KMS-11 (cell line): ENCODE measurements around the gene NACAD.

ENCODE experiments used
- H2AFZ ChIP-seq: fragments of 200-600 bp; sonication (generic); 2 replicates; pipeline ENCODE4 v1.6.1; 2016; ENCODE audit warnings: antibody characterized with exemption, mixed run types, low read depth
- H3K27ac ChIP-seq: fragments of 200-600 bp; sonication (generic); 2 replicates; pipeline ENCODE4 v1.6.1; 2016; ENCODE audit warnings: mild to moderate bottlenecking, mixed run types
- H3K27me3 ChIP-seq: fragments of 200-600 bp; sonication (generic); 2 replicates; pipeline ENCODE4 v1.6.1; 2017; ENCODE audit warnings: mild to moderate bottlenecking, low read depth, mixed run types, moderate library complexity; ENCODE audit not compliant: insufficient read depth
- H3K36me3 ChIP-seq: fragments of 200-600 bp; sonication (generic); 2 replicates; pipeline ENCODE4 v1.6.1; 2017; ENCODE audit warnings: mild to moderate bottlenecking, mixed run types; ENCODE audit not compliant: insufficient read depth
- H3K4me1 ChIP-seq: fragments of 200-600 bp; sonication (generic); 2 replicates; pipeline ENCODE4 v1.6.1; 2016; ENCODE audit warnings: mild to moderate bottlenecking, low read depth, mixed run types; ENCODE audit not compliant: poor library complexity, severe bottlenecking
- H3K4me2 ChIP-seq: fragments of 200-600 bp; sonication (generic); 2 replicates; pipeline ENCODE4 v1.7.0; 2016; ENCODE audit warnings: mild to moderate bottlenecking, mixed run types
- H3K4me3 ChIP-seq: fragments of 200-600 bp; sonication (generic); IDR thresholded peaks from 2 replicates; pipeline ENCODE4 v1.6.1; 2017; ENCODE audit warnings: low read depth, low read length, mixed read lengths; ENCODE audit not compliant: insufficient read depth
- H3K79me2 ChIP-seq: fragments of 200-600 bp; sonication (generic); 2 replicates; pipeline ENCODE4 v1.6.1; 2016; ENCODE audit warnings: low read depth, mixed run types; ENCODE audit not compliant: insufficient read depth
- H3K9ac ChIP-seq: fragments of 200-600 bp; sonication (generic); 2 replicates; pipeline ENCODE4 v1.6.1; 2016; ENCODE audit warnings: mild to moderate bottlenecking, mixed run types
- H4K20me1 ChIP-seq: fragments of 200-600 bp; sonication (generic); 2 replicates; pipeline ENCODE4 v1.6.1; 2016; ENCODE audit warnings: mild to moderate bottlenecking, mixed run types; ENCODE audit not compliant: insufficient read depth
- TF ChIP-seq, protein P1 (sequence below): fragments of 200-600 bp; sonication (generic); conservative IDR thresholded peaks from 2 replicates; pipeline ENCODE4 v1.6.1; 2017; ENCODE audit warnings: low read depth, mild to moderate bottlenecking, antibody characterized with exemption, low read length, moderate library complexity, mixed read lengths

The NACAD gene

DNA sequence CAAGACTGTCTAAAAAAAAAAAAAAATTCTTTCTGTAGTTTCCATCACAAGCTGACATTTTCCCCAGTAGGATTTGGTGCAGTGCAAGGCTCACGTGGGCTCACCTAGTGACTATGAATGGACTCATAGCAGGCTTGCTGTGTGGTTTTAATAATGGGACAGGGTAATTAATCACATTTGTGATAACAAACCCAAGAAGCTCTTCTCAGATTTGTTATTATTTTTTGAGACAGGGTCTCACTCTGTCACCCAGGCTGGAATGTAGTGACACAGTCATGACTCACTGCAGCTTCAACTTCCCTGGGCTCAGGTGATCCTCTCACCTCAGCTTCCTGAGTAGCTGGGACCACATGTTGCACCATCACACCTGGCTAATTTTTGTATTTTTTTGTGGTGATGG lies 40.0 kb downstream of the NACAD start:
- H3K27ac ChIP-seq = no peak overlapping the region
- no peak overlapping the region for H2AFZ ChIP-seq
- H3K36me3 ChIP-seq = no peaks in the 10 kb centered on the region; the same call in 1 of the 2 replicates
- no peaks in the 10 kb centered on the region for H3K27me3 ChIP-seq
- H3K4me2 ChIP-seq = no peak overlapping the region
- H3K4me1 ChIP-seq = no peaks in the 10 kb centered on the region
- H3K4me3 ChIP-seq = no peak overlapping the region
- no peak overlapping the region for H3K9ac ChIP-seq
- TF ChIP-seq, protein P1, sequence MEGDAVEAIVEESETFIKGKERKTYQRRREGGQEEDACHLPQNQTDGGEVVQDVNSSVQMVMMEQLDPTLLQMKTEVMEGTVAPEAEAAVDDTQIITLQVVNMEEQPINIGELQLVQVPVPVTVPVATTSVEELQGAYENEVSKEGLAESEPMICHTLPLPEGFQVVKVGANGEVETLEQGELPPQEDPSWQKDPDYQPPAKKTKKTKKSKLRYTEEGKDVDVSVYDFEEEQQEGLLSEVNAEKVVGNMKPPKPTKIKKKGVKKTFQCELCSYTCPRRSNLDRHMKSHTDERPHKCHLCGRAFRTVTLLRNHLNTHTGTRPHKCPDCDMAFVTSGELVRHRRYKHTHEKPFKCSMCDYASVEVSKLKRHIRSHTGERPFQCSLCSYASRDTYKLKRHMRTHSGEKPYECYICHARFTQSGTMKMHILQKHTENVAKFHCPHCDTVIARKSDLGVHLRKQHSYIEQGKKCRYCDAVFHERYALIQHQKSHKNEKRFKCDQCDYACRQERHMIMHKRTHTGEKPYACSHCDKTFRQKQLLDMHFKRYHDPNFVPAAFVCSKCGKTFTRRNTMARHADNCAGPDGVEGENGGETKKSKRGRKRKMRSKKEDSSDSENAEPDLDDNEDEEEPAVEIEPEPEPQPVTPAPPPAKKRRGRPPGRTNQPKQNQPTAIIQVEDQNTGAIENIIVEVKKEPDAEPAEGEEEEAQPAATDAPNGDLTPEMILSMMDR = no peak
- no peaks in the 10 kb centered on the region; the same call in none of the 2 replicates for H4K20me1 ChIP-seq
- peaks cover 14% of the 10 kb centered on the region; the same call in 1 of the 2 replicates for H3K79me2 ChIP-seq

DNA sequence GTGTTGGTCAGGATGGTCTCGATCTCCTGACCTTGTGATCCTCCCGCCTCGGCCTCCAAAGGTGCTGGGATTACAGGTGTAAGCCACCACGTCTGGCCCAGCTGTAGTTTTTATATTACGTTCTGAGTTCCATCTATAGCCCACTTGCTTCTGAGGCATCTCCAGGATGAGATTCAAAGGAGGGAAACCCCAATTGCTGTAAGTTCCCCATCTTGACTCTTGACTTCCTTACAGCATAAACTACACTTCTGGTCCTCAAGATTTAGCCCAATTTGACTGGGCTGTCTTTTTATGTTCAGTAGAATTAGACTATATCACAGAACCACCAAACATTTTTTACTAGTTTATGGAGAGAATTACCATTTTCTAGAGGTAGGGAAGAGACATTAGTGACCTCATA lies 44.4 kb downstream of the NACAD start:
- Histone ChIP-seq H3K4me1 (no peaks in the 10 kb centered on the region), H3K4me2 (no peak overlapping the region), H3K9ac (no peak overlapping the region), H3K36me3 (peaks cover 8% of the 10 kb centered on the region; the same call in 1 of the 2 replicates), H3K27ac (no peak overlapping the region), H3K27me3 (no peaks in the 10 kb centered on the region), H3K79me2 (peaks cover 8% of the 10 kb centered on the region; the same call in 1 of the 2 replicates), H2AFZ (no peak overlapping the region), H4K20me1 (no peaks in the 10 kb centered on the region; the same call in 1 of the 2 replicates), H3K4me3 (no peak overlapping the region)
- TF ChIP-seq, protein P1 = no peak

DNA sequence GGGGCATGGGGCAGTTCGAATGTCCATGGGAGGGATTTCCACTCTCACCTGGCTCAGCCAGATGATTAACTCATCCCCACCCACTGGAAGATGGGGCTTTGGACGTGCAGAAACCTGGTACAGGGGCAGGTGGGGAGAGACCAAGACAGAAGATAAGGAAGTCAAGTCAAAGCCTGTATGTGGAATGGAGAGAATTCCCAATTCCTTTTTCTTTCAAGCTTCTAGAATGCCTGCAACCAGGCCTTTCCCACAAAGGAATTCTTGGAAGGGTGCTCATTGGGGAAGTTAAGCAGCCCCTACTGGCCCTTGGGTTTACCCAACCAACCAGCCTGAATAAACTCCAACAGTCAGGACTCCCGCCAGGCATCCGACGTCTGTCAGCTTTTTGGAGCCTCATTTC lies 49.7 kb downstream of the NACAD start:
- no peaks in the 10 kb centered on the region for H3K27me3 ChIP-seq
- H3K27ac ChIP-seq = no peak overlapping the region
- no peak overlapping the region for H2AFZ ChIP-seq
- TF ChIP-seq, protein P1 = no peak
- H3K4me2 ChIP-seq = no peak overlapping the region
- H3K79me2 ChIP-seq = peaks cover 45% of the 10 kb centered on the region
- H3K36me3 ChIP-seq = peaks cover 14% of the 10 kb centered on the region; the same call in 1 of the 2 replicates
- peaks cover 17% of the 10 kb centered on the region for H3K4me1 ChIP-seq
- H3K9ac ChIP-seq = no peak overlapping the region
- no peak overlapping the region for H3K4me3 ChIP-seq
- peaks cover 26% of the 10 kb centered on the region for H4K20me1 ChIP-seq

DNA sequence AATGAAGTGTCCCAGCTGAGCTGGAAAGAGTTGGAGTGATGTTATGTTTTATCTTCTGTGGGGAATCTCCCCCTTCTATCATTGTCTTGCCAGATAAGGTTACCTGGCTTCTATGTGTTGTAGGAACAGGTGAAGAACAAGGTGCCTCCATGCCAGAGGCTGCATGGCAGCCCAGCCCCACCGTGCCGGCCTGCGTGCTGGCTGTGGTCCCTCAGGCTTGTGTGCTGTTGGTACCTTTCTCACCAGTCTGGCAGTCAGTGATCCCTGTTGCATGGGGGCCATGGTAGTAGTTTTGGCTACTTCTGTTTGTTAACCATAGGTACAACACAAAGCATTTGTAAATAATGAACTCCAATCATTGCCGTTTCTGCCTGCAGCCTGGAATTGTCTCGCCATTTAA lies 50.9 kb downstream of the NACAD start:
- H3K36me3 ChIP-seq = peaks cover 14% of the 10 kb centered on the region; the same call in 1 of the 2 replicates

More for the DNA sequence above, 50.9 kb downstream of the NACAD start:
- Histone ChIP-seq H3K4me1 (peaks cover 27% of the 10 kb centered on the region), H3K9ac (no peak overlapping the region), H3K4me3 (no peak overlapping the region), H3K4me2 (no peak overlapping the region), H2AFZ (no peak overlapping the region), H3K27me3 (no peaks in the 10 kb centered on the region), H3K27ac (no peak overlapping the region), H3K79me2 (peaks cover 55% of the 10 kb centered on the region), H4K20me1 (peaks cover 26% of the 10 kb centered on the region)
- TF ChIP-seq, protein P1 = no peak
